Brain pericyte (primary cell): ENCODE results near the gene RELB.
"Not testable (repeated sequence)": the region's sequence is repeated elsewhere in the genome, so short reads cannot be mapped to it uniquely, and the experiment has no call there.

ENCODE experiments used
- DNase-seq: peaks from one replicate; pipeline ENCODE4 v3.0.0-alpha.2; 2012; ENCODE audit warnings: low read depth, low spot score

The RELB gene, protein sequence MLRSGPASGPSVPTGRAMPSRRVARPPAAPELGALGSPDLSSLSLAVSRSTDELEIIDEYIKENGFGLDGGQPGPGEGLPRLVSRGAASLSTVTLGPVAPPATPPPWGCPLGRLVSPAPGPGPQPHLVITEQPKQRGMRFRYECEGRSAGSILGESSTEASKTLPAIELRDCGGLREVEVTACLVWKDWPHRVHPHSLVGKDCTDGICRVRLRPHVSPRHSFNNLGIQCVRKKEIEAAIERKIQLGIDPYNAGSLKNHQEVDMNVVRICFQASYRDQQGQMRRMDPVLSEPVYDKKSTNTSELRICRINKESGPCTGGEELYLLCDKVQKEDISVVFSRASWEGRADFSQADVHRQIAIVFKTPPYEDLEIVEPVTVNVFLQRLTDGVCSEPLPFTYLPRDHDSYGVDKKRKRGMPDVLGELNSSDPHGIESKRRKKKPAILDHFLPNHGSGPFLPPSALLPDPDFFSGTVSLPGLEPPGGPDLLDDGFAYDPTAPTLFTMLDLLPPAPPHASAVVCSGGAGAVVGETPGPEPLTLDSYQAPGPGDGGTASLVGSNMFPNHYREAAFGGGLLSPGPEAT

DNA sequence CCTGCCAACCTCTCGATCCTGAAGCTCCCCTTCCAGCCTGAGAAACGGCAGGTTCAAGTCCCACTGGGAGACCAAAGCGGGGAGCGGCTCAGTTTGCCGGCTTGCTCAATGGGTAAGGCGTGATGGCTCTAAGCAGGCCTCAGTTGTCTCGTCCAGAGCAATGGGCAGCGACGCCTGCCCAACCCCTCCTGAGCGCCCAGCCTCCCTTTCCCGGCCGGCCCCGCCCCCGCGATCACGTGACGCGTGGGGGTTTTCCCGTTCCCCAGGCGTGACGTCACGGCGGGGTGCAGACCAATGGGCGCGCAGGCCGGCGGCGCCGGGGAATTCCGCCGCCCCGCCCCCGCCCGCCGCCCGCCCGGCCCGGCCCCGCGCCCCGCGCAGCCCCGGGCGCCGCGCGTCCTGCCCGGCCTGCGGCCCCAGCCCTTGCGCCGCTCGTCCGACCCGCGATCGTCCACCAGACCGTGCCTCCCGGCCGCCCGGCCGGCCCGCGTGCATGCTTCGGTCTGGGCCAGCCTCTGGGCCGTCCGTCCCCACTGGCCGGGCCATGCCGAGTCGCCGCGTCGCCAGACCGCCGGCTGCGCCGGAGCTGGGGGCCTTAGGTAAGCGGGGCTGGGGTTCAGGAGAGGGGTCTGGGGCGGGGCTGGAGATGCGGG is at the start of gene RELB:
Gene RELB (plus strand): TSS at position 378 of the 653 bp plus-strand sequence. CDS start 116 bp downstream, at position 494.
- DNase-seq: peak; percentile 56

DNA sequence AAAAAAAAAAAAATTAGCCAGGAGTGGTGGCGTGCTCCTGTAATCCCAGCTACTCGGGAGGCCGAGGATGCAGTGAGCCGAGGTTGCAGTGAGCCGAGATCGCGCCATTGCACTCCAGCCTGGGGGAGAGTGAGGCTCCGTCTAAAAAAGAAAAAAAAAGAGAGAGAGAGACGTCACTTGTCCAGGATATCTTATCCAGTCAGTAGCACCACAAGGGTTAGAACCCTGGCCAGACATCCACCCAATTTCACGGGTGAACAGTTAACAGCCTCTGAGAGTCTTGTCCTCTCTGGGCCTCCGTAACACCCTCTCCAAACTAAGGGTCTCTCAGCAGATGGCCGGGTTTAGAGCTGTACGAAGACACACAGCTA is 47.0 kb upstream of the RELB start:
- no peak for DNase-seq

DNA sequence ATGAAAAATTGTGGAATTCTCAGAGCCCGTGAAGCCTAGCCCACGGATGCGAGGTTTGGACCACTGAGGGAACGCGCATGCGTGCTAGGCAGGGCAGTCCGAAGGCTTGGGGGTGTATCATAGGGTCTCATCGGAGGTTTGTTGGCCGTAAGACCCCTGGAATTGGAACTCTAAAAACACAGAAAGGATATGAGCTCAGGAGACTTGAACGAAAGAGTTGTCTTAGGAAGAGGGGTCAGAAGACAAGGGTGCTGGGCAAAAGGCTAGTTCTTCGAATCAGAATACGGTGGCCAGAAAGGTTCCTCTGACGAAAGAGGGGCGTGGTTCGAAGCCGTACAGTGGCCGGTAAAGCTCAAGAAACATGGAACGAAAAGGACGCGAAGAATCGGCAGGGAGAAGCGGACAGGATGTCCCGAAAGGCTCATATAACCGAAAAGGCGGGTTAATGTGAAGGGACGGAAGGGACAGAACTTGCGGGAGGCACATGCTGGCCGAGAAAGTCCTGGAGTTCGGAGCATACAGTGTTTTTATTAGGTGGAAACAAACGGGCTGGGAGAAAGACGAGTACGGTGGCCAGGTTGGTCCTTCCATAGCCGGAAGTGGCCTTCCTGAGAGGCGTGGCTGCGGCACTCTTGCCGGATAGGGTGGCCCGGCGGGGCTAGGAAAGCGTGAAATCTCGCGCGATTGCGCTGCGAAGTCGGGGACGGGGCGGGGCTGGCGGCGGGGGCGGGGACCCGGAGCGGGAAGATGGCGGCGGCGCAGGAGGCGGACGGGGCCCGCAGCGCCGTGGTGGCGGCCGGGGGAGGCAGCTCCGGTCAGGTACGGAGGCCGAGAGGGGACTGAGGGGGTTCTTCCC is 46.4 kb upstream of the RELB start, which contains the start of gene CLPTM1:
Gene CLPTM1 (plus strand): TSS at position 732 of the 856 bp plus-strand sequence. CDS start 16 bp downstream, at position 748.
- peak; percentile 92 for DNase-seq

DNA sequence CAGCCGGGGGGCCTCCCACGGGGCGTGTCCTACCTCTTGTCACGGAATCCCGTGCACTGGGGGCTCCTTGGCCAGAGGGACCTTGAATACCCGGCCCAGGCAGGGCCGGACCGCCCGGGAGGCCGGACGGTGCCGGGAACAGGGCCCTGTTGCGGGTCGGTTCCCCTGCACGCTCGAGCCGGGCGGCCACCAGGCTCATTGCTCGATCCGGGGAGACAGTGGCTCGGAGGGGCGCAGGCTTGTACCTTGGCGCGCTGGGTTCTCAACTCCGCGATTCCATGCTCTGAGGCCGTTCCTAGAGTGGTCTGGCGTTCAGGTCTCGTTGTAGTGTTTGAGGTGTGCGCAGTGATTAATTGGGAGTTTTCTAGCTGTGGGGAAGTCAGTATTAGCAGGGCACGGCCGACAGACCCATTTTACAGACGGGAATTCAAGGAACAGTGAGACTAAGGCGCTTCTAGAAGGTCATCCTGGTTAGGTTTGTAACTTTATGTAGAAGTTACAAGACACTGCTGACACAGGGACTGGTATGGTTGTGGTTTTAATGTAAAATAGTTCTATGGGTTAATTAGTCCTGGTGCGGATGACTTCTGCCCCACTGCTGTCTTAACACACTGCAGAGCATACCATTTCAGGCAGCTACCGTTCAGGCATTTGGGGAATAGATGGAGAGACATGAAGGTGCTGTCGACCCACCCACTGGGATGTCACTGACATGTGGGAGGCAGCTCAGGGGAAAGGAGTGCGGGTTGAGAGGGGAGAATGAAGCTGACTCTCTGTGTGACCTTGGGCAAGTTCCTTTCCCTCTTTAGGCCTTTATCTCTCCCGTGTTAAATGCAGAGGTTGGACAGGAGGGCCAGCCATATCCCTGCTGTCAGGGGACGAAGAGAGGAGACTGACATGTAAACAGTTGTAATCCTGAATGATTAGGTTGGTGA is 45.5 kb upstream of the RELB start:
- no peak for DNase-seq

DNA sequence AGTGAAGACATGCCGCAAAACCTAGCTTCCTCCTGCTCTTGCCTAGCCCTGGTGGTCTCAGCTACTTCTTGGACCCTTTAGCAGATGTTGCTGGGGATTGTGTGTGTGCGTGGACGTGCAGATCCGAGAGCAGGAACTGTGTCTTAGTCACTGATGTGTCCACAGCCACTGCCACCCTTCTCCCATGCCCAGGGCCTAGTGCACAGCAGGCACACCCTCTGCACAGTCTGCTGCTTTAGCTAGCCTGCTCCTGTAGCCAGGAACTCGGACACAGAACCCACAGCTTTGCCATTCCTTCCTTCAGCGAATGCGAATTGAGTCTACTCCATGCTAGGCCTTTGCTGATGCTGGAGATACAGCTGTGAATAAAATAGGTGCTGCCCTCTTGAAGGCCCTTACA is 43.7 kb upstream of the RELB start:
- DNase-seq: no peak

DNA sequence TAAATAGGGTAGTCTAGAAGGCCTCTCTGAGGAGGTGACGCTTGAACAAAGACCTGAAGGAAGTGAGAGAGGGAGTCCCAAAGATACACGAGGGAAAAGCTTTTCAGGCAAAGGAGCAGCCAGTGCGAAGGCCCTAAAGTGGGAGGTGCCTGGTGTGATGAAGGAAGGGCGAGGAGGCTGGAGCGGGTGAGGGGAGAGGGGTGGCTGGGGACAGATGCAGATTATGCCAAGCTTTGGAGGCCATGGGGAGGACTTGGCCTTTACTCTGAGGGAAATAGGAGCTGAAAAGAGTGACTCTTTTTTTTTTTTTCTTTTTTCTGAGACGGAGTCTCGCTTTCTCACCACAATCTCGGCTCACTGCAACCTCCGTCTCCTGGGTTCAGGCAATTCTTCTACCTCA is 43.2 kb upstream of the RELB start:
- DNase-seq: no peak

DNA sequence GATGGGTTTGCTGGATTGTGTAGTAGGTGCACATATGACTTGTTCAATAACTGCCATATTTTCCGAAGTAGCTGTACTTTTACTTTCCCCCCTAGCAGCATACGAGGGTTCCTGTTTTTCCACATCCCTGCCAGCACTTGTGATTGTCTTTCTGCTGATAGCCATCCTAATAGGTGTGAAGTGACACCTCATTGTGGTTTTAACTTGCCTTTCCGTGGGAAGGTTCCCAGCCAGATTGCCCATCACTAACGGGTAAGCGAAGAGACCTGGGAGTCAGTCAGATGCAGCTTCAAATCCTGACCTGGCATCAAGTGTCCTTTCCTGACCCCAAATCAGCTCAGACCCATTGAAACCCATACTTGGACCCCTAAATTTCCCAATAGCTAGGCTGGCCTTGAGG is 41.6 kb upstream of the RELB start:
- no peak for DNase-seq

DNA sequence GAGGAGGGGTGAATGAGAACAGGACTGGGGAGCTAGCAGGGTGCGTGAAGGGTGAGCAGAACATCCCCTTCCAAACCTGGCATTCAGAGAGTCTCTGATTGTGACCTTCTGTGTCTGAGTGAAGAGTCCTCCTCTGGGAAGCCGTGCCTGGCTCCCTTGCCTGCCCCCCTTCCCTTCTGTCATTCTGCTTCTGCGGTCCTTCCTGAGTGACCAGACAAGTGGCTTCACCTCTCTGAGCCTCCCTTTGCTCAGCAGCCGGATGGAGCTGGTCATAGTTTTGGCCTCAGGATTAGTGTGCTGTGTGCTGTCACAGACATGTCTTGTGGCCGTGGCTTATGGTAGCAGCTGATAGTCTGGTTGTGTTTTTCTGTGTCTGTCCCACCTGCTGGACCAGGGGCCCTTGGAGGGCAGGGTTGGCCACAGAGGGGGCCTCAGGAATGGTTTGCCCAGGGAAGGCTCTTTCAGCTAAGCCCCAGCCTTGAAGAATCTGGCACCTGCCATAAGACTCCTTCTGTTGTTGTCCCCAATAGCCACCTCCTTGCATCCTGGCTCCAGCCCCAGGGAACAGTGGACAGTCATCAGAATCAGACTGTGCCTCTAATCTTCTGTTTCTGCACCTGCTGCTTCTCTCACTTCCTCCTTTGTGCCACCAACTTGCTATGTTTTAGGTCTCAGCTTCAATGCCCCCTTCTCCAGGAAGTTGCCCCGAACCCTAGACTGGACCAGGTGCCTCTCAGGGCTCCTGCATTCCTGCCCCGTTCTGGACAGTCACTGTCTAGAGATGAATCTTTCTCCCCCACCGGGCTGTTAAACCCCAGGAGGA is 40.1 kb upstream of the RELB start:
- DNase-seq: no peak

DNA sequence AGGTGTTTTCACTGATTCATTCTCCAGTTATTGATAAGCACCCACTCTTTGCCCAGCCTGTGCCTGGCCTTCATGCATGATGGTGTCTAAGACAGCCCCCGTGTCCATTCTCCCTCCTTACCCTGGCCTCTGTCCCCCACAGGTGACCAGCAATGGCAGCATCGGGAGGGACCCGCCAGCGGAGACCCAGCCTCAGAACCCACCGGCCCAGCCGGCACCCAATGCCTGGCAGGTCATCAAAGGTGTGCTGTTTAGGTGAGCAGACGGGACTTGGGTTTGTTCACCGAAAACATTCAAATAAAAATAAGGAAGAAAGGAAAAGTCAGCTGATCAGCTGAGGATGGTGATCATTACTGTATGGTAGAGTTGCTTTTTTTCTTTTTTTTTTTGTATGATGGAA is 39.4 kb upstream of the RELB start:
- DNase-seq: no peak

DNA sequence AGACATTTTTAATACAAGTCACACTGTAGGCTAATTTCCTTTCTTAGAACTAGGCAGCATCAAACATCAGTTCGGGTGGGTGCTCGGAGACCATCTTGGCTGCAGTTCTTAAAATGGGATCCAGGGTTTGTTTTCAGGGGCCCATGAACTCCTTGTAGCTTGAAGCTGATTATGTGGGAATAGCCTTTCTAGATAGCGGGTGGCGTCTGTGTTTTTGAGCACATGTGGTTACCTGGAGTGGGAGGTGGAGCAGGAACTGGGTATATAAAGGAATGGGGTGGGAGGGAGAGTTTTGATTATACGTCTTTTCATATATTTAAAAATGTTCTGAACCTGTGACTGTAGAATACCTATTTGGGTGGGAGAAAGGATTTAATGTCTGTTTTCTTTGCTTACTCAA is 33.1 kb upstream of the RELB start:
- no peak for DNase-seq

DNA sequence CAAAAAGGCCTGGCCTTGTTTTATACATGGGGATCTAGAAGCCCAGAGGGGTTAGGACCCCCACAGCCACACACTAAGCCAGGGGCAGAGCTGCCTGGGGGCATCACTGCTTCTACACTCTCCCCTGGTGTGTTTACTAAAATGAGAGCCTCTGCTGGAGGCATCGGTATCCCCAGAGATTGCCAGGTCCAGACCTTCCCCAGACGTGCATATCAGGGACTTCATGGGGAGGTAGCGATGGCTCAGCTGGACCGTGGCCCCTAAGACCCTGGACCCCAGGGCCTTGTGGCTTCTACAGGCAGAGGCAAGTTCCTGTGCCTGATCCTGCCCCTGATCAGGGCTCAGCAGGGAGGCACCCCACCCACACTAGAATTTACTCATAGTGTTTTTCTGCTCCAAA is 32.6 kb upstream of the RELB start:
- no peak for DNase-seq

DNA sequence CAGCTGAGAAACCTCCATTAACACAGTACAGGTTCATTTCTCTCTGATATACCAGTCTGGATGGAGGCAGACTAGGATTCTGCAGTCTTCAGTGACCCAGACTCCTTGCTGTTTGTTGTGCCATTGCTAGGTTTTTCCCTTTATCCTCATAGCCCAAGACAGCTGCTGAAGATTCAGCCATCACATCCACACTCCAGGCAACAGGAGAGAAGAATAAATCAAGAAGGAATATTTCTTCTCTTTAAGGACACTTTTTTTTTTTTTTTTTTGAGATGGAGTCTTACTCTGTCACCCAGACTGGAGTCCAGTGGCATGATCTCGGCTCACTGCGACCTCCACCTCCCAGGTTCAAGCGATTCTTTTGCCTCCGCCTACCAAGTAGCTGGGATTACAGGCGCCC is 31.8 kb upstream of the RELB start:
- no peak for DNase-seq

DNA sequence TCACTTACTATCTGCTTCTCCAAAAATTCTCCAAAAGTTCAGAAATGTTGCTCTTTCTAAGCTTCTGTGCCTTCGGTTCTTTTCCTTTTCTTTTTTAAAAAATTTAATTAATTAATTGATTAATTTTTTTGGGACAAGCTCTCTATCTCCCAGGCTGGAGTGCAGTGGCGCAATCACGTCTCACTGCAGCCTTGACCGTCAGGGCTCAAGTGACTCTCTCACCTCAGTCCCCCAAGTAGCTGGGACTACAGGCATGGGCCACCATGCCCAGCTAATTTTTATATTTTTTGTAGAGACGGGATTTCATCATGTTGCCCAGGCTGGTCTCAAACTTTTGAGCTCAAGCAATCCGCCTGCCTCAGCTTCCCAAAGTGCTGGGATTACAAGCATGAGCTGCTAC is 29.8 kb upstream of the RELB start:
- DNase-seq: not testable (repeated sequence)

DNA sequence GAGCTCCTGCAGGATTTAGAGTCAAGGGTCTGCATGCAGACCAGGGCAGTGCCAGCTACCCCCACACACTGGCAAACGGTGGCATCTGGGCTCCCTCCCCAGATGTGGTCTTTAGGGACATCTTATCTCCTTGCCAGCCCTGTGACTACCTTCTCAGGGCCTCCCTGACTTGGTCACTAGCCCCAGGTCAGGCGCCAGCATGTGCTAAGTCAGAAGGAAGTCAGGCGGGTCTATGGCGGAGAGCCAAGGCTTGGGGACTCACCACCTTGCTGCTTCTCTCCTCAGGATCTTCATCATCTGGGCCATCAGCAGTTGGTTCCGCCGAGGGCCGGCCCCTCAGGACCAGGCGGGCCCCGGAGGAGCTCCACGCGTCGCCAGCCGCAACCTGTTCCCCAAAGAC is 28.5 kb upstream of the RELB start:
- no peak for DNase-seq

DNA sequence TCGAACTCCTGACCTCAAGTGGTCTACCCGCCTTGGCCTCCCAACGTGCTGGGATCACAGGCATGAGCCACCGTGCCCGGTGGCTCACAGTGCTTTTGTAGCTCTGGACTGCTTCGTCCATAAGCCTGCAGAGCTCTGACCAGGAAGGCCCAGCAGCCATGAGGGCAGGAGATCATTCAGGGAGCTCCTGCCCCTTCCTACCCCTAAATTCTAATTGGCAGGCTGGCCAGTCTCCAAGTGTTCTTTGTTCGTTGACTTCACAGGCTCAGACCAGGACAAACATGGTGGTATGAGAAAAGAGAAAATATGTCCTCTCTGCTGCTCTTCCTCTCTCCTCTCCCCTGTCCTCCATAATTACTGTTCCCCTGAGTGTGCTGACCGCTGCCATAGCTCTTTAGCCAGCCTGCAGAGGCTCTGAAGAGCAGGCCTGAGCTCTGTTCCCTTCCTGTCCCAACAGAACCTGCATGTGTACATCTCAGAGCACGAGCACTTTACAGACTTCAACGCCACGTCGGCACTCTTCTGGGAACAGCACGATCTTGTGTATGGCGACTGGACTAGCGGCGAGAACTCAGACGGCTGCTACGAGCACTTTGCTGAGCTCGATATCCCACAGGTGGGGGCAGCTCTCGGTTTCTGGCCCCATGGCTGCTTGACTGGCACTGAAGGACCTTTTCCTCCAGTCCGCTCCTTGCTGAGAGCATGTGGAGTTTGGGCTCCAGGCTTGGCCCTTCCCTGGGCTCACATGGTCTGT is 27.1 kb upstream of the RELB start:
- DNase-seq: no peak

DNA sequence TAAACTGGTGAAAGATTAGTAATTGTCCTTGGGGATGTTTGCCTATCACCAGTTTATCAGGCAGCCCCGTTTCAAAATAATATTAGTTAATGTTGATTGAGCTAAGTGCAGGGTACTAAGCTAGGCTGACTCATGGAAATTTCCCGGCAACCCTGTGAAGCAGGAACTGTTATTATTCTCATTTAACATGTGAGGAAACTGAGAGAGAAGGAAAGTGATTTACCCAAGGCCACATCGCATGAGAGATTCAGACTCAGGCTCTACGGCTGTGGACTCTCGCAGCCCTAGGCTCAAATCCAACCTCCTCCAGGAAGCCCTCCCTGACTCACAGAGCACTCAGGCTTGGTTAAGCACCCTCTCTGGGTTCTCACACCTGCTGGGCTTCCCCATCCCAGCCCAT is 26.4 kb upstream of the RELB start:
- DNase-seq: no peak

DNA sequence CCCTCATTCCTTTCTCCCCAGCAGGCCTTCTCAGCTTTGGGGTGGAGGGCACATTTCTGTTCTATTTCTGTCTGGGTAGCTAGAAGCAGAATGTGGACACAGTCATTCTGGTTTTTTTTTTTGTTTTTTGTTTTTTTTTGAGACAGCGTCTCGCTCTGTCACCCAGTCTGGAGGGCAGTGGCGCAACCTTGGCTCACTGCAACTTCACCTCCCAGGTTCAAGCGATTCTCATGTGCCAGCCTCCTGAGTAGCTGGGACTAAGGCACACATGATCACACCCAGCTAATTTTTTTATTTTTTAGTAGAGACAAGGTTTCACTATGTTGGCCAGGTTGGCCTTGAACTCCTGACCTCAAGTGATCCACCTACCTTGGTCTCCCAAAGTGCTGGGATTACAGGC is 25.8 kb upstream of the RELB start:
- no peak for DNase-seq

DNA sequence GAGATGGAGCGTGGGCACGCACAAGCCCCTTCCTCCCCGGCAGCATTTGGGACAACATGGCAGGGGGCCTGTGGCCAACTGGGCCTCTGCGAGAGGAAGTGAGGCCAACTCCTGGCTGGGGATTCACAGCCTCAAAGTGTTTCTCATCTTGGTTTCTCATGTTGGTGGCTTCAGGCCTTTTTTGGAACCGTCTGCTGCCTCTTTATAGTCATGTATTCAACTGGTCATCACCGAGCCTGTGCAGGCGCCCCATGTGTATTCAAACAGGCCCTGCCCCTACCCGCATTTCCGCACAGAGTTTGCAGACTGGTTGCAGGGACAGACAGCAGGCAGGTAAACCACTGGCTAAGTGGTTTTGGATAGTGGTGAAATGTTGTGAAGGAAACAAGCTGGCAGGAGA is 17.3 kb upstream of the RELB start:
- no peak for DNase-seq

DNA sequence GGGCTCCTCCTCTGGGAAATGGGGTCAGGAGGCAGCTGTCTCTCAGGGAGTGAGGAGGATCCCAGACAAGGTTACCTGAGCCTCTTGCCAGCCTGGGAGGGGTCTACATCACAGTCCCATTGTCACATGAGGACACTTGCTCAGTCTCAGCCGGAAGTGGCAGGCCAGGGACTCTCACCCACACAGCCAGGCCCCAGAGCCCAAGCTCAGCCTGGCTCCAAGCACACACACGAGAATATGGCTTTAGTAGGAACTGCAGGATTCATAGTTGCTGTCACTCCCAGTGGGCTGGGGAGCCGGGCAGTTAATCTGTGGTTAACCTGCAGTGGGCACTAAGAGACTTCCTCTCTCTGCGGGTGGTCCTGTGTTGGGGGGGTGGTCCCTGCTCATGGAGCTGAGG is 15.8 kb upstream of the RELB start:
- DNase-seq: no peak
